GM18498 (cell line): ENCODE measurements around the gene PI4K2A.
"Not testable (repeated sequence)": the region's sequence is repeated elsewhere in the genome, so short reads cannot be mapped to it uniquely, and the experiment has no call there.

ENCODE experiments used
- ATAC-seq: cut with Tn5 transposase; IDR thresholded peaks from one replicate; pipeline ENCODE4 v1.9.1; 2021; ENCODE audit warnings: mild to moderate bottlenecking, moderate library complexity; ENCODE audit not compliant: unreplicated experiment

PI4K2A gene

GRCh38 chr10:97669571-97669970, 29.1 kb downstream of the PI4K2A start:
- no peak for ATAC-seq

- no peak for ATAC-seq
Observed at GRCh38 chr10:97673736-97674525, 33.5 kb downstream of the PI4K2A start.

- no peak for ATAC-seq
Observed at GRCh38 chr10:97675222-97675621, 34.8 kb downstream of the PI4K2A start.

DNA sequence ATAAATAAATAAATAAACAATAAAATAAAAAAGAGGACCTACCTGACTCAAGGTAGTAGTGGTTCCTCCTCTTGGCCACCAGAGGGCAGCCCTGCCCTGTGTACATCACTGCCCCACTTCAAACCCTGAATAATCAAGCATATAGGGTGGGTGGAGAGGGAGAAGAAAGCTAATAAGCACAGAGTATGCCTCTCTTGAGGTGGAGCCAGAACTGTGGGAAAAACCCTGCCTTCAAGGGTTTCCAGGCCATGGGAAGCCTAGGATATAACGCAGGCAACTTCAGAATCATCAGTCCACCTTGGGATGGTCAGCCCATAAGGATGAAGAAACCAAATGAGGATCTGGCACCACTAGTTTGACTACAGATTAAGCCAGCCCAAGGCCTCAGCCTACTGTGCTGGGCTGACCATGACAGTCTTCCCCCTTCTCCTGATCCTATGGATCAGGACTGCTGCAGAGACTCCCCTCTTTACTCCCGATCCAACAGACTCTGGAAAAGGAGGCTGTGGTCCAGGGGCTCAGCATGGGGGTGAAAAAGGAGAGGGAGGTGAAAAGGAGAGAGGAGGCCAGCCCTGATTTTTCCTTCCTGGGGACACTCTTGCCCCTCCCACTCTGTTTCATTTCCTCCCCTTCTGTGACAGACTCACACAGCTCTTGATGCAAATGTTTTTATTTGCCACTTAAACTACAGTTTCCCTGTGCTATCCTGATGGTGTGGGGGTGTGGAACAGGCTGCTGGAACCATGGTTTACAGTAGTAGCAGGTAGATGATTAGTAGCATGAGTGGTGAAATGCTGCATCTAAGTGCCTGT, 36.5 kb downstream of the PI4K2A start:
- ATAC-seq = peak; percentile 72

- ATAC-seq = no peak
Observed at GRCh38 chr10:97679594-97679993, 39.1 kb downstream of the PI4K2A start.

- ATAC-seq = no peak
Observed at GRCh38 chr10:97682042-97682441, 41.6 kb downstream of the PI4K2A start.

DNA sequence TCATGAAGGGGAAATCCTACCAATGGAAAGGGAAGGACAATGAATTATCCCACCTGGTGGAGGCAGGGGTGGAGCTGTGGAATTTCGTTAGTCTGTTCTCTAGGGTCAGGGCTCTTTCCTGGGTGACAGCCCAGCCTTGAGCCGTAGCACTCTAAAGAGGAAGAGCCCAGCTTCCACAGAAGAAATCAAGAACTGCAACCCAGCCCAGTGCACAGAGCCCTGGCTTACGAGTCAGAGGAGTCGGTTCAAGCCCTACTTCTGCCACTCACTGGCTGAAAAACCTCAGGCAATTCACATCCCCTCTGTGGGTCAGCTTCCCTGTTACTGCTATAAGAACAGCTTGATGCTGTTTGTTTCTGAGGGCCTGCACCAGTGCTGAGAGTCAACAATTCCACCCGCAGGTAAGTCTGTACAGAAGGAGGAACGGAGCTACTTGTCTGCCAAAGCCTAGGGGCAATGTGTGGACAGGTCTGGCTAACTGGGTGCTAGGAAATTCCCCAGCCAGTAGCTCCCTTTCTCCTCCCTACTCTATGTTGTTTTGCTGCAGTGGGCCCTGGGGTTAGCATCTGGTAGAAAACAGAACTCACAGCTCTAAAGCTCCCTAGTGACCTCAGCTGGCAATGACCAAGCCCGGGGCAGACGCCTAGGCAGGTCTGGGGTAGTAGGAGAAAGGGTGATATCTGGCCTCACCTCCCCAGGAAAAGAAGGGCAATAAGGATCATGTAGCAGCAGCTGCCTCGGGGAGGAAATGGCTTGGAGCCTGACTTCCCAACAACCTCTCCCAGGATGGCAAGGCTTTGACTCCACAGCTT, 43.3 kb downstream of the PI4K2A start:
- no peak for ATAC-seq

- ATAC-seq = not testable (repeated sequence)
Observed at GRCh38 chr10:97684368-97684713, 43.9 kb downstream of the PI4K2A start.

DNA sequence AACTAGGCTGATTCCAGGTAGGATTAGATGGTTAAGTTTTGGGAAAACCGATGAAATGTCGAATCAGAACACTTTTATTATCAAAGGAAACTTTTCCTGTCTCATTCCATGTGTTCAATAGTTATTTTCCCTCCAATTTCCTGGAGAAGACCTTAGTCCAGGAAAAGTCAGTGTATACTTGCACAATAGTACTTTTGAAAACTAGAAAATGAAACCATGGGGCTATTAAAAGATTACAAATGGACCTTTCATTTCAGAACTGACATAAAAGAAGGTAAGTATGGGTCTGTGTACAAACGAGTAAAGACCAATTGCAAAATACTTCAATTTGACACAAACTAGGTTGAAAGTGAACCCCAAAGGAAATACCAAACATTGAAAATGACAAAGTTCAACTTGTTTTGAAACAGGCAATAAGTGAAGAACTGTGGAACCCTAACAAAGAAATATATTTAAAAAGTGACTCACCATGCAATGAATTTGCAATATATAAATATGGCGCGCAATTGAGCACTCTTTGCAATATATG, 44.5 kb downstream of the PI4K2A start:
- no peak for ATAC-seq

DNA sequence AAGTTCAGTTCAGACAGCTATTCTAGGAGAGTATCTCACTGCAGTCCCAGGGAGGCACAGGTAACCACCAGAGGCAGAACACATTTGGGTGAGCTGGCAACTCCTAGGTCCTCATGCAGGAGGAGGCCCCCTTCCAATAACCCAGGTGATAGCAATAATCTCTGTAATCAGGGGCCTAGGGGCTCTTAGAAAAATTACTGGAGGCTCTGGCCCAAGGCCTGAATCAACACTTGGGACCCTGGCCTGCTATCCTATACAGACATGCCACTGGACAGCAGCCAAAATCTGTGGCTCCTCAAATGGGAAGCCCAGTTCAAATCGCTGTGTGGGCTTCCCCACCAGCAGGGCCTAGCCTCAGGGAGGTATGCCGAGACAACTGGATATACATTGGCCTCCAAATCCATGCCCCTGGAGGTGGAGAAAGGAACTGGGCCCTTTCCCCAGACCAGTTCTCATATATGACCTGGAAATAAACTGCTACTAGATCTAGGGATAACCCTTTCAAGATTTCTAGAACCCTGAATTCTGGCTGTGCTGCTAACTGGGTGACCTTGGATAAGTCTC, 45.0 kb downstream of the PI4K2A start:
- ATAC-seq = no peak

GRCh38 chr10:97686301-97686961, 46.0 kb downstream of the PI4K2A start:
- no peak for ATAC-seq

GRCh38 chr10:97686962-97687784, 46.7 kb downstream of the PI4K2A start, which contains the start of gene AVPI1:
Gene AVPI1, minus strand, starts transcription at chr10:97687241. Its CDS starts 7,336 bp downstream, at chr10:97679905.
- ATAC-seq = peak; percentile 95

DNA sequence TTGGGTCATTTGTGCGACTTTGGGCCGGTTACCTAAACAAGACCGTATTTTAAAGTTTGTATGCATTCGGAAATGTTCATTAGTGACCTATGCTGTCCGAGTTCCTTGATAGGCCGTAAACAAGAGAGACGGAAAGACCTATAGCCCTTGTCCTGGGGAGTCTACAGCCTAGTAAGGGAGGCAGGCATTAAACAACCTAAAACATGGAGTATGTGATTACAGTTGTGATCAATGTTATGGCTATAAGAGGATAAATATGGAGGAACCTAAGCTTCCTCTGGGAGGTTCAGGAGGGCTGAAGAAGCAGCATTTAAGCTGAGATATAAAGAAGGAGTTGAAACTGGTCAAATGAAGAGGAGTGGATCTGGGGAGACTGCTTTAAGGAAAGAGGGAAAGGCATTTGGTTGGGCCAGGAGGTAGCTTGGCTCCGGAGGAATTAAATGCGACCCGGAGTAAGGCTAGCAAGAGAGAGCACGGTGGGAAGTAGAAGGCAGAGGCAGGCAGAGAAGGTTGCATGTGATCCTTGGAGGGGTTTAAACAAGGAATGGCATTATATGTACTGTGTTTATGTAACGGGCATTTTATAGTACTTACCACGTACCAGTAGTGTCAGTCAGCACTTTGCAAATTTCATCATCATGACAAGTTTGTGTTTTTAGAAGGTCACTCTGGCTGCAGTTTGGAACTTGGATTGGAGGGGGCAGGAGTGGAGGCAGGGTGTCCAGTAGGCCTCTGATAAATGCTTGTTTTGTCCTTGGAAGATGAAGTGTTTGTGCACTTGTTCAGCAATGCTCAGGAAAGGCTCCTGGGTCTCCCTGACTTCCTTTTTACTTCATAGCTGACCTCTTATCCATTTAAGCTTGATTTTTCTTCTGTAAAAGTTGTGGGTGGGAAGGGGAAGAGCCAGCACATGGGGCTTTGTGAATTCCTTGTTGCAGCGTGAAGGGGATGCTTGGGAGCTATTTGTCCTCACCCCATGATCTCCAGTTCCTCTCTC, 47.6 kb downstream of the PI4K2A start:
- ATAC-seq = no peak

- no peak for ATAC-seq
Observed at GRCh38 chr10:97689559-97690020, 49.1 kb downstream of the PI4K2A start.

DNA sequence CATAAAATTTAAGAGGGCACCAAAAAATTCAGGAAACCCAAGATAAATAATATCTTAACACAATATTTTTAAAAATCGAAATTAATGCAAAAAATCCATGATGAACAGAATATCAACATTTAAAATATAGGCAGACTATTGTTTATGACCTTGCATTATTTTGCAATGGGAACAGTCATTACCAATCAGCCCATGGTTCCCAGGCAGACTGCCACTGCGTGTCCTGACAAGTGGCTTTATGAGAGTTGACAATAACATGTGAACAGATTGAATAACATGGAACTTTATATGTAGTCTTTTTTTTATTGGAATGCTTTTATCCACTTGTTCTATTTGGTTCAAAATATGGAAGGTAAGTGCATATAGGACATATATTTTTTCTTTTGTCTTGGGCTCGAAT, 49.7 kb downstream of the PI4K2A start:
- no peak for ATAC-seq

- ATAC-seq = not testable (repeated sequence)
Observed at GRCh38 chr10:97698072-97698655, 57.7 kb downstream of the PI4K2A start.

GRCh38 chr10:97701438-97702069, 61.1 kb downstream of the PI4K2A start:
- ATAC-seq = no peak
